ENCODE data around the gene HEPACAM.

Gene HEPACAM

GRCh38 chr11:124870430-124870829, 65.4 kb downstream of the HEPACAM start:
- no peak overlapping the region for H3K27ac ChIP-seq (ENCODE audit: low read length)
- peaks cover 59% of the 10 kb centered on the region for H3K27me3 ChIP-seq (ENCODE audit: low read depth, low read length)
- peaks cover 0 to 24% of the 10 kb centered on the region in 2 donors for H3K4me1 ChIP-seq (ENCODE audit: control insufficient read depth in 1 of 2, insufficient read depth in 2 of 2, low read length in 2 of 2)
- no peak overlapping the region for H3K4me3 ChIP-seq (ENCODE audit: low read depth in 1 of 2, low read length in 2 of 2)
- H3K9me3 ChIP-seq (ENCODE audit: control insufficient read depth in 1 of 2, low read length in 2 of 2) = no peaks in the 10 kb centered on the region
- H3K36me3 ChIP-seq (ENCODE audit: control insufficient read depth in 1 of 2, insufficient read depth in 2 of 2, low read length in 2 of 2) = no peaks in the 10 kb centered on the region

GRCh38 chr11:124869856-124870387, 65.9 kb downstream of the HEPACAM start:
- peaks cover 64% of the 10 kb centered on the region for H3K27me3 ChIP-seq (ENCODE audit: low read depth, low read length)
- no peak overlapping the region for H3K4me3 ChIP-seq (ENCODE audit: low read depth in 1 of 2, low read length in 2 of 2)
- no peaks in the 10 kb centered on the region for H3K36me3 ChIP-seq (ENCODE audit: control insufficient read depth in 1 of 2, insufficient read depth in 2 of 2, low read length in 2 of 2)
- H3K9me3 ChIP-seq (ENCODE audit: control insufficient read depth in 1 of 2, low read length in 2 of 2) = no peaks in the 10 kb centered on the region
- peaks cover 0 to 29% of the 10 kb centered on the region in 2 donors for H3K4me1 ChIP-seq (ENCODE audit: control insufficient read depth in 1 of 2, insufficient read depth in 2 of 2, low read length in 2 of 2)
- H3K27ac ChIP-seq (ENCODE audit: low read length) = no peak overlapping the region

- Histone ChIP-seq H3K4me3 (ENCODE audit: low read depth in 1 of 2, low read length in 2 of 2) (no peak overlapping the region), H3K4me1 (ENCODE audit: control insufficient read depth in 1 of 2, insufficient read depth in 2 of 2, low read length in 2 of 2) (peaks cover 0 to 33% of the 10 kb centered on the region in 2 donors), H3K27me3 (ENCODE audit: low read depth, low read length) (peaks cover 70% of the 10 kb centered on the region), H3K9me3 (ENCODE audit: control insufficient read depth in 1 of 2, low read length in 2 of 2) (no peaks in the 10 kb centered on the region), H3K36me3 (ENCODE audit: control insufficient read depth in 1 of 2, insufficient read depth in 2 of 2, low read length in 2 of 2) (no peaks in the 10 kb centered on the region), H3K27ac (ENCODE audit: low read length) (no peak overlapping the region)
Measured at GRCh38 chr11:124869331-124869730, 66.5 kb downstream of the HEPACAM start.

Data from muscle layer of duodenum (tissue), 2 donors.